HepG2 (cell line): Measurements from ENCODE around the gene TEKT5. TPM values are rescaled to one million over a fixed set of nuclear protein-coding genes. Genes with fewer than 3 reads are reported as not detected.

Experiments
- FOXO1 ChIP-seq: sonication (generic); formaldehyde crosslinking; IDR thresholded peaks from 2 replicates; pipeline ENCODE4 v1.4.0; 2020; ENCODE audit warnings: missing genetic modification reagents
- MTA1 ChIP-seq: sonication (generic); formaldehyde crosslinking; IDR thresholded peaks from 2 replicates; pipeline ENCODE4 v1.4.0; 2020; ENCODE audit warnings: missing genetic modification reagents, mild to moderate bottlenecking, borderline replicate concordance
- NFKB2 ChIP-seq: sonication (generic); formaldehyde crosslinking; IDR thresholded peaks from 2 replicates; pipeline ENCODE4 v1.4.0; 2020; ENCODE audit warnings: missing genetic modification reagents, borderline replicate concordance
- POLR2G ChIP-seq: fragments of 200-400 bp; formaldehyde crosslinking; IDR thresholded peaks from 2 replicates; pipeline ENCODE4 v1.6.1; 2018; ENCODE audit warnings: mild to moderate bottlenecking, low read depth, low read length, moderate library complexity
- ZFP62 ChIP-seq: sonication (generic); formaldehyde crosslinking; IDR thresholded peaks from 2 replicates; pipeline ENCODE4 v1.4.0; 2020; ENCODE audit warnings: missing genetic modification reagents
- ZNF33B ChIP-seq: sonication (generic); formaldehyde crosslinking; IDR thresholded peaks from 2 replicates; pipeline ENCODE4 v1.5.1; 2020; ENCODE audit warnings: mild to moderate bottlenecking, missing genetic modification reagents
- ZNF350 ChIP-seq: sonication (generic); formaldehyde crosslinking; IDR thresholded peaks from 2 replicates; pipeline ENCODE4 v1.4.0; 2020; ENCODE audit warnings: mild to moderate bottlenecking, low read depth, missing genetic modification reagents, borderline replicate concordance
- ZNF709 ChIP-seq: sonication (generic); formaldehyde crosslinking; IDR thresholded peaks from 2 replicates; pipeline ENCODE4 v1.5.0; 2020; ENCODE audit warnings: mild to moderate bottlenecking, missing genetic modification reagents
- ZNF768 ChIP-seq: sonication (generic); formaldehyde crosslinking; IDR thresholded peaks from 2 replicates; pipeline ENCODE4 v1.4.0; 2020; ENCODE audit warnings: missing genetic modification reagents
- polyA plus RNA-seq, 8 experiments: library from polyadenylated mRNA; depleted of rRNA in 3 of 8; stranded (reverse) in 7 of 8; unstranded in 1 of 8; fragments of >200 nt; fragmentation: Illumina TruSeq in 4 of 8; extraction: Trizol in 4 of 8; gene quantifications; 2 replicates each; pipeline versions ENCODE4 v1.2.1 to v1.2.3, GENCODE V29; 2011 to 2016; ENCODE audit warnings: low read depth in 4 of 8, missing spikeins in 1 of 8, mixed read lengths in 1 of 8; ENCODE audit not compliant: insufficient read depth in 1 of 8
- total RNA-seq, 5 experiments: library from RNA; depleted of rRNA; stranded (reverse); fragments of >200 nt; fragmentation: Illumina TruSeq; extraction: Trizol; gene quantifications; 2 replicates each; pipeline ENCODE4 v1.2.3, GENCODE V29; 2016; ENCODE audit warnings: low read depth in 1 of 5
- TF ChIP-seq, protein P1 (sequence below): sonication (generic); formaldehyde crosslinking; IDR thresholded peaks from 2 replicates; pipeline ENCODE4 v1.5.1; 2020; ENCODE audit warnings: mild to moderate bottlenecking, missing genetic modification reagents, moderate library complexity
- TF ChIP-seq, protein P2 (sequence below): sonication (generic); IDR thresholded peaks from 2 replicates; pipeline ENCODE4 v1.6.1; 2016; ENCODE audit warnings: low read depth, borderline replicate concordance
- TF ChIP-seq, protein P3 (sequence below): IDR thresholded peaks from 2 replicates; pipeline ENCODE4 v1.6.1; 2016; ENCODE audit warnings: control low read depth
- TF ChIP-seq, protein P4 (sequence below): sonication (generic); formaldehyde crosslinking; IDR thresholded peaks from 2 replicates; pipeline ENCODE4 v1.8.0; 2022; ENCODE audit warnings: missing genetic modification reagents, mild to moderate bottlenecking, moderate library complexity, borderline replicate concordance
- TF ChIP-seq, protein P5 (sequence below): sonication (generic); formaldehyde crosslinking; IDR thresholded peaks from 2 replicates; pipeline ENCODE4 v1.4.0; 2020; ENCODE audit warnings: missing genetic modification reagents
- TF ChIP-seq, protein P6 (sequence below): sonication (generic); formaldehyde crosslinking; IDR thresholded peaks from 2 replicates; pipeline ENCODE4 v1.8.1; 2023; ENCODE audit warnings: missing genetic modification reagents, mild to moderate bottlenecking, borderline replicate concordance
- TF ChIP-seq, protein P7 (sequence below): sonication (generic); formaldehyde crosslinking; IDR thresholded peaks from 2 replicates; pipeline ENCODE4 v1.5.1; 2020; ENCODE audit warnings: missing genetic modification reagents, mild to moderate bottlenecking, borderline replicate concordance

The TEKT5 gene
- total and polyA plus RNA-seq, 2 of the 13 experiments (the other 11 are each of a cell fraction or from before 2014, with no cell fraction given): 0.16 TPM; not detected in 1

DNA sequence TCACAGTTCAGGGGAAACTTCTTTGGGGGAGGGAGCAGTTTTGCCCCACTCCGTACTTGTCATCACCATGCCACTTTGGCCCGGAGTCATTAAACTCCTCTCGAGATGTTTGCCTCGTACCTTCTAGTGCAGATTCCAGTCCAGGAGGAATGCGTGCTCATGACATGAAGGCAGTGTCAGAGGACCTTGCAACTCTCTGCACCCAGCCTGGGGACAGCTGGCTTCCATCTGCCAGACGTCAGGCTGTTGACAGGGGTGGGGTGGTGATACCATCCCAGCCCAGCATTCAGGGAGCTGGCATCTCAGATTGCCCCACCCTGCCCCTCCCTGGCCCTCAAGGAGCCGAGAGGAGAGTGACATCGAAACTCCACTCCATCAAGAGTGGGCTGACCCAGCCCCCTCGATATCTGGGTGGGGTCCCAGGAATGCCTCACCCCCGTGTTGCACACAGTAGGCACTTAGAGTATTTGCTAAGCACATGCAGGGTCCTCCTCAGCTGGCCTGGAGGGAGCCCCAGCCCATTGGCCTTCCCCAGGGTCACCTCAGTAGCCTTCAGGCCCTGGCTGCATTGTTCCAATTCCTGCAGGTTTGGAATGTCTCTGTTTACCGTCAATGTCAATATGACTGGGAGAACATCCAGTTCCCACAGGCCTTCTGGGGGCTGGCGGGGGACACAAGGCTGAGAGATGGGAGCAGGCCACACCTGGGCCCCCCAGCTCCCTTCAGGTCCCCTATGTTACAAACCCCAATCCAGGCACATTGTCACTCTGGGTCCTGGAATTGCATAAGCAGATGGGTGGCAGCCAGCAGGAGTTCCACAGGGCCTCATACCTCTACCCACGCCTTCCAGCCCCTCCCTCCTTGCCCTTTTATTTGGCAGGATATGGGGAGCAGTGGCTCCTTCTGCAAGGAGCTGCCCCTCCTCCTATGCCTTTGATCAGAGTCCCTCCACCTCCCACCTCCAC, 93.0 kb downstream of the TEKT5 start (continued):
- TF ChIP-seq ZNF33B (CRISPR knock-in tag) (0 out of 2 replicates have a peak, but pooled peaks have one; percentile 28), FOXO1 (CRISPR knock-in tag) (peak; percentile 81; the same call in 1 of the 2 replicates), POLR2G (no peak), ZNF768 (CRISPR knock-in tag) (no peak; the same call in 1 of the 2 replicates), NFKB2 (CRISPR knock-in tag) (peak; percentile 53; the same call in 1 of the 2 replicates), ZNF350 (CRISPR knock-in tag) (0 out of 2 replicates have a peak, but pooled peaks have one; percentile 48), MTA1 (CRISPR knock-in tag) (peak; percentile 60; the same call in 1 of the 2 replicates), ZNF709 (CRISPR knock-in tag) (no peak; the same call in 1 of the 2 replicates), ZFP62 (no peak)
- TF ChIP-seq, protein P1, sequence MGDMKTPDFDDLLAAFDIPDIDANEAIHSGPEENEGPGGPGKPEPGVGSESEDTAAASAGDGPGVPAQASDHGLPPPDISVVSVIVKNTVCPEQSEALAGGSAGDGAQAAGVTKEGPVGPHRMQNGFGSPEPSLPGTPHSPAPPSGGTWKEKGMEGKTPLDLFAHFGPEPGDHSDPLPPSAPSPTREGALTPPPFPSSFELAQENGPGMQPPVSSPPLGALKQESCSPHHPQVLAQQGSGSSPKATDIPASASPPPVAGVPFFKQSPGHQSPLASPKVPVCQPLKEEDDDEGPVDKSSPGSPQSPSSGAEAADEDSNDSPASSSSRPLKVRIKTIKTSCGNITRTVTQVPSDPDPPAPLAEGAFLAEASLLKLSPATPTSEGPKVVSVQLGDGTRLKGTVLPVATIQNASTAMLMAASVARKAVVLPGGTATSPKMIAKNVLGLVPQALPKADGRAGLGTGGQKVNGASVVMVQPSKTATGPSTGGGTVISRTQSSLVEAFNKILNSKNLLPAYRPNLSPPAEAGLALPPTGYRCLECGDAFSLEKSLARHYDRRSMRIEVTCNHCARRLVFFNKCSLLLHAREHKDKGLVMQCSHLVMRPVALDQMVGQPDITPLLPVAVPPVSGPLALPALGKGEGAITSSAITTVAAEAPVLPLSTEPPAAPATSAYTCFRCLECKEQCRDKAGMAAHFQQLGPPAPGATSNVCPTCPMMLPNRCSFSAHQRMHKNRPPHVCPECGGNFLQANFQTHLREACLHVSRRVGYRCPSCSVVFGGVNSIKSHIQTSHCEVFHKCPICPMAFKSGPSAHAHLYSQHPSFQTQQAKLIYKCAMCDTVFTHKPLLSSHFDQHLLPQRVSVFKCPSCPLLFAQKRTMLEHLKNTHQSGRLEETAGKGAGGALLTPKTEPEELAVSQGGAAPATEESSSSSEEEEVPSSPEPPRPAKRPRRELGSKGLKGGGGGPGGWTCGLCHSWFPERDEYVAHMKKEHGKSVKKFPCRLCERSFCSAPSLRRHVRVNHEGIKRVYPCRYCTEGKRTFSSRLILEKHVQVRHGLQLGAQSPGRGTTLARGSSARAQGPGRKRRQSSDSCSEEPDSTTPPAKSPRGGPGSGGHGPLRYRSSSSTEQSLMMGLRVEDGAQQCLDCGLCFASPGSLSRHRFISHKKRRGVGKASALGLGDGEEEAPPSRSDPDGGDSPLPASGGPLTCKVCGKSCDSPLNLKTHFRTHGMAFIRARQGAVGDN (CRISPR knock-in tag): peak; percentile 71
- TF ChIP-seq, protein P2, sequence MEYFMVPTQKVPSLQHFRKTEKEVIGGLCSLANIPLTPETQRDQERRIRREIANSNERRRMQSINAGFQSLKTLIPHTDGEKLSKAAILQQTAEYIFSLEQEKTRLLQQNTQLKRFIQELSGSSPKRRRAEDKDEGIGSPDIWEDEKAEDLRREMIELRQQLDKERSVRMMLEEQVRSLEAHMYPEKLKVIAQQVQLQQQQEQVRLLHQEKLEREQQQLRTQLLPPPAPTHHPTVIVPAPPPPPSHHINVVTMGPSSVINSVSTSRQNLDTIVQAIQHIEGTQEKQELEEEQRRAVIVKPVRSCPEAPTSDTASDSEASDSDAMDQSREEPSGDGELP: peak; percentile 84
- TF ChIP-seq, protein P3, sequence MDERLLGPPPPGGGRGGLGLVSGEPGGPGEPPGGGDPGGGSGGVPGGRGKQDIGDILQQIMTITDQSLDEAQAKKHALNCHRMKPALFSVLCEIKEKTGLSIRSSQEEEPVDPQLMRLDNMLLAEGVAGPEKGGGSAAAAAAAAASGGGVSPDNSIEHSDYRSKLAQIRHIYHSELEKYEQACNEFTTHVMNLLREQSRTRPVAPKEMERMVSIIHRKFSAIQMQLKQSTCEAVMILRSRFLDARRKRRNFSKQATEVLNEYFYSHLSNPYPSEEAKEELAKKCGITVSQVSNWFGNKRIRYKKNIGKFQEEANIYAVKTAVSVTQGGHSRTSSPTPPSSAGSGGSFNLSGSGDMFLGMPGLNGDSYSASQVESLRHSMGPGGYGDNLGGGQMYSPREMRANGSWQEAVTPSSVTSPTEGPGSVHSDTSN (CRISPR knock-in tag): 0 out of 2 replicates have a peak, but pooled peaks have one; percentile 7
- TF ChIP-seq, protein P4, sequence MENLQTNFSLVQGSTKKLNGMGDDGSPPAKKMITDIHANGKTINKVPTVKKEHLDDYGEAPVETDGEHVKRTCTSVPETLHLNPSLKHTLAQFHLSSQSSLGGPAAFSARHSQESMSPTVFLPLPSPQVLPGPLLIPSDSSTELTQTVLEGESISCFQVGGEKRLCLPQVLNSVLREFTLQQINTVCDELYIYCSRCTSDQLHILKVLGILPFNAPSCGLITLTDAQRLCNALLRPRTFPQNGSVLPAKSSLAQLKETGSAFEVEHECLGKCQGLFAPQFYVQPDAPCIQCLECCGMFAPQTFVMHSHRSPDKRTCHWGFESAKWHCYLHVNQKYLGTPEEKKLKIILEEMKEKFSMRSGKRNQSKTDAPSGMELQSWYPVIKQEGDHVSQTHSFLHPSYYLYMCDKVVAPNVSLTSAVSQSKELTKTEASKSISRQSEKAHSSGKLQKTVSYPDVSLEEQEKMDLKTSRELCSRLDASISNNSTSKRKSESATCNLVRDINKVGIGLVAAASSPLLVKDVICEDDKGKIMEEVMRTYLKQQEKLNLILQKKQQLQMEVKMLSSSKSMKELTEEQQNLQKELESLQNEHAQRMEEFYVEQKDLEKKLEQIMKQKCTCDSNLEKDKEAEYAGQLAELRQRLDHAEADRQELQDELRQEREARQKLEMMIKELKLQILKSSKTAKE (CRISPR knock-in tag): peak; percentile 77; the same call in 1 of the 2 replicates
- TF ChIP-seq, protein P5, sequence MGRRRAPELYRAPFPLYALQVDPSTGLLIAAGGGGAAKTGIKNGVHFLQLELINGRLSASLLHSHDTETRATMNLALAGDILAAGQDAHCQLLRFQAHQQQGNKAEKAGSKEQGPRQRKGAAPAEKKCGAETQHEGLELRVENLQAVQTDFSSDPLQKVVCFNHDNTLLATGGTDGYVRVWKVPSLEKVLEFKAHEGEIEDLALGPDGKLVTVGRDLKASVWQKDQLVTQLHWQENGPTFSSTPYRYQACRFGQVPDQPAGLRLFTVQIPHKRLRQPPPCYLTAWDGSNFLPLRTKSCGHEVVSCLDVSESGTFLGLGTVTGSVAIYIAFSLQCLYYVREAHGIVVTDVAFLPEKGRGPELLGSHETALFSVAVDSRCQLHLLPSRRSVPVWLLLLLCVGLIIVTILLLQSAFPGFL (CRISPR knock-in tag): no peak
- TF ChIP-seq, protein P6, sequence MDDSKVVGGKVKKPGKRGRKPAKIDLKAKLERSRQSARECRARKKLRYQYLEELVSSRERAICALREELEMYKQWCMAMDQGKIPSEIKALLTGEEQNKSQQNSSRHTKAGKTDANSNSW (CRISPR knock-in tag): 0 out of 2 replicates have a peak, but pooled peaks have one; percentile 81
- TF ChIP-seq, protein P7, sequence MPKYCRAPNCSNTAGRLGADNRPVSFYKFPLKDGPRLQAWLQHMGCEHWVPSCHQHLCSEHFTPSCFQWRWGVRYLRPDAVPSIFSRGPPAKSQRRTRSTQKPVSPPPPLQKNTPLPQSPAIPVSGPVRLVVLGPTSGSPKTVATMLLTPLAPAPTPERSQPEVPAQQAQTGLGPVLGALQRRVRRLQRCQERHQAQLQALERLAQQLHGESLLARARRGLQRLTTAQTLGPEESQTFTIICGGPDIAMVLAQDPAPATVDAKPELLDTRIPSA: 0 out of 2 replicates have a peak, but pooled peaks have one; percentile 56
